Measurements from ENCODE around the gene TTC1.

Gene TTC1

DNA sequence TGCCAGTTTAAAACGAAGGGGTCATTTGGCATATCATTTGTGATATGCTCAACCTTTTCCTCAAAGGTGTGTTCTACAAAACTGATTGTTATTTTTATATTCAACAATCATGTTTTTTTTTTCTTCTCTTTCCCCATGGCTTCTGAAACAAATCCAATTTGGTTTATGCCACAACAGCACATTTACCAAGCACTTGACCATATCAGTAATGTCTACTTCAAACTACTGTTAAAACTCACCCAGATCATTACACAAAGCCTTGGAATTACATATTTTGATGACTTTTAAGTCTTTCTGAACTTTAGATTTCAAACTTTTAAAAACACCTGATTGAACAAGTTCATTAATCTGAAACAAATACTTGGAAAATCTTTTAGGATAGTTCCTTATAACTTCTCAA, 81.1 kb downstream of the TTC1 start:
- no peak for DNase-seq

DNA sequence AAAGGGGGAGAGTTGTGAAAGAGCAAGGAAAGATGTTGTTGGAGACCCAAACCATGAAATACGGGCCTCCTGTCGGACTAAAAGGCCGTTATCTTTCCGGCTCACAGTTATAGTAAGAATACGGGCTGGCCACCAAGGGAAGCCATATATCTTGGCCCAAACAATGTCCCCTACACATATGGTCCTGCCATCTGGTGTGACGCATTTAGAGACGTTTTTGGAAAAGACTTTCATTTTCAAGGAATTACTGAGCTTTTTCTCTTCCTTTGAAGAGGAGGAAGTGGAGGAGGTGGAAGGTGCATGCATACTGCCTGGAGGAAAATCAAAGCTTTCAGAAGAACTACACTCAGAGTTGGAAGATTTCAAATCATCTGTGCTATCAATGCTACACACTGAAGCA, 83.6 kb downstream of the TTC1 start:
- no peak for DNase-seq

DNA sequence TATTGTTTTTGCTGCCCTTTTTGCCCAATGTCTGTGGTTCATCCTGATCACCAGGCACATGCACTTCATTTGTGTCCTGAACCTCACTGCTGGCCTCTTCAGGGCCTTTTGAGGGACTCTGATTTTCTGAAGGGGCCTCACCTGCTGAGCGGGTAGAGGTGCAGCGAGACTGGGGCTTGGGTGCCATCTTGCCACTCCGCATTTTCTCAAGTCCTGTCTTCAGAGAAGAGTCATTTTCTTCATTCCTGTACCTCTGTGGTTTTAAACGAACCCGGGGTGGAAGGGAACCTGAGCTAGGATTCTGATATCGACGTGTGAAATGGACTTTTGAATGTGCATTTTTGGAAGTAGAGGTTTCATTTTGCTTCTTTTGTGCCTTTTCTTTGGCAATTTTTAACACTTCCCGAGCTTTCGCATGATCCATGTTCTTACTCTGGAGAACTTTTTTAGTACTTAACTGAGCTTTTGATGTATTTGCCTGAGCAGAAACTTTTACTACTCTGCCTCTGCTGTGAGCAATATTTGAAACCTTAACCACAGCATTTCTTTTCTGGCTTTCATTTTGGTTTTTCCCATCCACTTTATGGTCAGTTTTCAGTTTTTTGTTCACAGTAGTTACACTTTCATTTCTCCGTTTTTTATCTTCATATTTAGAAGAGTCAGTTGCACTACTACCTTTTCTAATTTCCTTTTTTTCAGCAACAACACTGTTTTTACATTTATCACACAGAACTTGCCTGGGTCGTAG, 84.2 kb downstream of the TTC1 start:
- no peak for DNase-seq

DNA sequence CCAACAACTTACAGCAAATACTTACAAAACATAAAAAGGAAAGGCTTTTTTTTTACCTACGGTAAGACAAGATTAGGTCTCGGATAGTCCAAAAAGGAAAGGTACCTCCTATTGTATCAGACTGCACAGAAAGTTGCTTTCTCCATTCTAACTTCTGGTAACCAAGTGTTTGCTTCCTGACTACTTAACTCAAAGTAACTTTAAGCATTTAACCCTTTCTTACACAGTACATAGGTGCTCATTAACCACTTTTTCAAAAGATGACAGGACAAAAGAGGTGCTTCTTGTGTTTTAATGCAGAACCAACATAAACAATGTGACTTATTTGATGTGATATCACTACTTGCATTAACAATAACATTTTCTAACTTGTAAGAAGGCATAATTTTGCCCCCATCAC, 87.2 kb downstream of the TTC1 start:
- DNase-seq, result no peak

DNA sequence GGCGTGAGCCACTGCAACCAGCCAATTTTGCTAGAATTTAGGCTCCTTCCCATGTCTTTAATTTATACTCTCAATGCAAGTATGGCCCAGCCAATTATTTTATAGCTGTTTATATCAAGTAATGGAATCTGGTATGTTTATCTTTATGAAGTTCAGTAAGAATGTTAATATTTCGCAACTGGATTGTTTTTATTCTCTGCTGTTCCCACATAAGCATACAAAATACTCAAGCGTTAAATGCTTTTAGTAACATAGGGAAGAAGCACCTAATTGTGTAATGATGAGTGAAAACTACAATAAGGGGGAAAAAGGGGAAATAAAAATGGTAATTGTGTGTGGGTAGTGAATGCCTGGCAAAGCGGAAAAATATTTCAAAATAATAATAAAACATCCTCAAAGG, 89.1 kb downstream of the TTC1 start:
- DNase-seq, result no peak

DNA sequence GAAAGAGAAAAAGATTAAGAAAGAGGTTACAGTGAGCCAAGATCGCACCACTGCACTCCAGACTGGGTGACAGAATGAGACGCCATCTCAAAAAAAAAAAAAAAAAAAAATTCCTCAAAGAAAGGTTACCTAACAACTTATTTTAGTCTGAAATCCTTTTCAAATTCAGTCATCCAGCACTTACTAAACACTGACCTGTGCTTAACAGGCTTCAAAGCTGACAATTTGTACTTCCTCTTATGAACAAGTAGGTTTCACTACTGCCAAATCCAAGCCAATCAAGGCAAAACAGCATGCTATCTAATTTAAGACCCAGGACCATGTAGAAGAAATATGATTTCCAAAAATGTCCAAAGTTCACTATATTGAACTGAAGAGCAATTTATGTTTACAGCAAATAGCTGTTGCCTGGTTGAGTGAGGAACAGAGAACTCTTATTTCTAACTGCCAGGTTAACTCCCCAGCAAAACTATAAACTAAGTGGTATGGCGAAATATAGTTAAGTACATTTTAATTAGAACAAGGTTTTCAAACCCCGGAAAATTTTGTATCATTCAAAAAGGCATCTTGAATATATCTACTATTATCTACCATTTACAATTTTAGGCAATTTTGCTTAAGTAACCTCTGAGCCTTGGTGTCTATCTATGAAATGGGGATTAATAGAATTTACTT, 96.9 kb downstream of the TTC1 start:
- DNase-seq, result no peak

DNA sequence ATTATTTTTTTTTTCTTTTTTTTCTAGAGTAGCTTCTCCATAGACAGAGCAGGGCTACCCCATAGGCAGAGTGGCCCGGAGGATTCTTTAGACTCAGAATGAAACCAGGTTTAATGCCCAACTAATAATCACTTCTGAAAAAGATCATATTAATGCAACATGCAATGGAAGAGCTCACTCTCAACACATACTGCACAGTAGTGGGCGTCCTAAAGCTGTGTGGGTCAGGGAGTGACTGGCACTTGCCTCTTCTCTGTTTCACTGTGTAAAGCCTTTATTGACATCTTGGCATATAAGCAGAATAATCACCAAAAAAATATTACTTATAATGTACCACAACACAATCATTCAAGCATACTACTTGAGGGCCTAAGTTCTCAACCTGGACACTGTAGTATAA, 99.2 kb downstream of the TTC1 start:
- DNase-seq, result no peak
